GM20000 (cell line): ENCODE results near the gene SAMD14.

ENCODE experiments used
- DNase-seq: peaks from one replicate; pipeline ENCODE4 v3.0.0; 2012; ENCODE audit warnings: low spot score
- CTCF ChIP-seq: IDR thresholded peaks from 2 replicates; pipeline ENCODE4 v1.5.1; 2012; ENCODE audit warnings: mild to moderate bottlenecking, control low read depth; ENCODE audit errors: extremely low read depth, missing control alignments

SAMD14 gene

GRCh38 chr17:50134206-50135110, 4.5 kb upstream of the SAMD14 start:
- no peak for DNase-seq

GRCh38 chr17:50133769-50134099, 3.8 kb upstream of the SAMD14 start:
- no peak for TF ChIP-seq CTCF
- DNase-seq = no peak

More at GRCh38 chr17:50134206-50135110, 4.5 kb upstream of the SAMD14 start:
- TF ChIP-seq CTCF = no peak

GRCh38 chr17:50133028-50133768, 3.2 kb upstream of the SAMD14 start:
- no peak for TF ChIP-seq CTCF
- no peak for DNase-seq

- peak; percentile 49 for DNase-seq
- no peak for TF ChIP-seq CTCF
Measured at GRCh38 chr17:50132104-50132794, 2.3 kb upstream of the SAMD14 start.

GRCh38 chr17:50130559-50131305, 772 bp upstream of the SAMD14 start:
- peak; percentile 53 for DNase-seq
- no peak for TF ChIP-seq CTCF

GRCh38 chr17:50129353-50129727, 620 bp downstream of the SAMD14 start:
- DNase-seq = no peak
- TF ChIP-seq CTCF = no peak
